GM18951 (cell line): ENCODE data around the gene ALDH4A1.

Experiments
- POLR2A ChIP-seq: IDR thresholded peaks from 4 replicates; pipeline ENCODE4 v1.6.1; 2011; ENCODE audit warnings: mild to moderate bottlenecking; ENCODE audit not compliant: insufficient read length, insufficient read depth; ENCODE audit errors: extremely low read depth
- in situ Hi-C: fragments of 300-500 bp; cut with MboI; formaldehyde crosslinking; loops from one replicate; pipeline ENCODE4 v1.12.0; 2022; ENCODE audit warnings: low sequenced_read_pairs, mixed read lengths, inconsistent platforms; ENCODE audit not compliant: unreplicated experiment

ALDH4A1 gene

GRCh38 chr1:18943914-18944572 lies 41.7 kb upstream of the ALDH4A1 start:
- TF ChIP-seq POLR2A = no peak
- in situ Hi-C loops = no loop called here

DNA sequence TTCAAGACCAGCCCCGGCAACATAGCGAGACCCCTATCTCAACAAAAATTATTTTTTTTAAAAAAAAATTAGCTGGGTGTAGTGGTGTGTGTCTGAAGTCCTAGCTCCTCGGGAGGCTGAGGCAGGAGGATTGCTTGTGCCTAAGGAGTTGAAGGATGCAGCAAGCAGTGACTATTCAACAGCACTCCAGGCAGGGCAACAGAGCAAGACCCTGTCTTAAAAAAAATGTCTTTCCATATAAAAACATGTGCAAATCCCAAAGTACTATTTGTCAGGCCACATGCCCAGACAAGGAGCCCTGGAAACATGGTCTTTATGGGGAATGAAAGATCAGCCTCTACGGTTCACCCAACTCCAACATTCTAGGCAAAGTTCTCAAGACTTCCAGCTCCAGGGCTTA lies 40.8 kb upstream of the ALDH4A1 start:
- in situ Hi-C loops = no loop called here
- TF ChIP-seq POLR2A = no peak

DNA sequence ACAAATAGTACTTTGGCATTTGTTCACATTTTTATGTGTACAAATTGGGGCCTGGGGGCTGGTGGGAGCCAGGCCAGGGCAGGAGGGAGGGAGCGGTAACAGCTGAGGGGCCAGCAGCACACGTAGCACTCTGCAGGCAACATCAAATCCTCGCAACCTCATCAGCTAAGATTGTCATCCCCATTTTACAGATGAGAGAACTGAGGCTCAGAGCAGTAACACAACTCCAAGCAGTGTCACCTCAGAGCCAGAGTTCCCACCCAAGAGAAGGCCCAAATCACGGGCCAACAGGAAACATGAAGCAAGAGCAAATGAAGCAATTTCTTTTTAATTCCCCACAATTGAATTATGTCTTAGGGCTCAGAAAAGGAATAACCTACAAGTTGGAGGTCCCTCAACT lies 40.0 kb upstream of the ALDH4A1 start:
- in situ Hi-C loops = no loop called here
- TF ChIP-seq POLR2A = no peak

DNA sequence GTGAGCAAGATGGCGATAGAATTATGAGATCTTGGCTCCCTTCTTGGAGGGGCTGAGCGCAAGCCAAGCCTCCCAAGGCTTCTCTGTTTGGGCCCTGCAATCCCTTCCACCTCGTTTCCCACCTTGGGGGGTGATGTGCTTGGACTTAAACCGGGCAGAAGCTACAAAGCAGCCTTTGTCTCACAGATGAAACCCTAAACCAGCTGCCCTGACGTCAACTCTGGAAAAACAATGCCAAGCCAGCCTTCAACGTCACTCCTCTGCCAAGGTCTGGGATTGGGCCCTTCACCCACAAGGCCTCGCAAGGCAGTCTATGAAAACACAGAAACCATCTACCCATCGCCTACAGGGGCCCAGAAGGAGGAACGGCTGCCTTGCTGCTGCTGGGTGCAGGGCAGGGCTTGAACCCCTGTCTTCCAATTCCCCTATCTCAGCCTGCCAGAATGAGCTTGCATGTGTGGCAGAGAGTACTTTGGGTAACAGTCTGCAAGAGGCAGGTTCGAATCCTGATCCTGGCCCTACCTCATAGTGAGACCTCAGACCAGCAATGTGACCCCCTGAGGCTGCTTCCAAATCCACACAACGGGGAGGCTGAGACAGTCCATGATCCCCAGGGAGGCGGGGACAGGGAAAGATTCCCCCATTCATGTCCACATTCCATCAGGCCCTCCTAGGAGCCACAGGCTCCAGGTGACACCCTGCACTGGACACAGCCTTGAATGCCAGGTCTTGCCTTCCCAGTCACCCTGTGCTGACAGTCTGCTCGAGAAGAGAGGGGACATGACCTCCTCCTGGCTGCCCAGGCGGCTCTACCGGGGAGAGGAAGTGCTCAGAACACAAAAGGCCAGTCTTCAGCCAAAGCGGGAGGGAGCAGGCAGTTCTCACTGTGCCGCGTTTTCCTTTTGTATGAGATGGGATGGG lies 39.1 kb upstream of the ALDH4A1 start:
- no peak for TF ChIP-seq POLR2A
- in situ Hi-C loops = no loop called here

- in situ Hi-C loops = no loop called here
- TF ChIP-seq POLR2A = no peak
Measured at GRCh38 chr1:18940303-18941020, 38.1 kb upstream of the ALDH4A1 start.

DNA sequence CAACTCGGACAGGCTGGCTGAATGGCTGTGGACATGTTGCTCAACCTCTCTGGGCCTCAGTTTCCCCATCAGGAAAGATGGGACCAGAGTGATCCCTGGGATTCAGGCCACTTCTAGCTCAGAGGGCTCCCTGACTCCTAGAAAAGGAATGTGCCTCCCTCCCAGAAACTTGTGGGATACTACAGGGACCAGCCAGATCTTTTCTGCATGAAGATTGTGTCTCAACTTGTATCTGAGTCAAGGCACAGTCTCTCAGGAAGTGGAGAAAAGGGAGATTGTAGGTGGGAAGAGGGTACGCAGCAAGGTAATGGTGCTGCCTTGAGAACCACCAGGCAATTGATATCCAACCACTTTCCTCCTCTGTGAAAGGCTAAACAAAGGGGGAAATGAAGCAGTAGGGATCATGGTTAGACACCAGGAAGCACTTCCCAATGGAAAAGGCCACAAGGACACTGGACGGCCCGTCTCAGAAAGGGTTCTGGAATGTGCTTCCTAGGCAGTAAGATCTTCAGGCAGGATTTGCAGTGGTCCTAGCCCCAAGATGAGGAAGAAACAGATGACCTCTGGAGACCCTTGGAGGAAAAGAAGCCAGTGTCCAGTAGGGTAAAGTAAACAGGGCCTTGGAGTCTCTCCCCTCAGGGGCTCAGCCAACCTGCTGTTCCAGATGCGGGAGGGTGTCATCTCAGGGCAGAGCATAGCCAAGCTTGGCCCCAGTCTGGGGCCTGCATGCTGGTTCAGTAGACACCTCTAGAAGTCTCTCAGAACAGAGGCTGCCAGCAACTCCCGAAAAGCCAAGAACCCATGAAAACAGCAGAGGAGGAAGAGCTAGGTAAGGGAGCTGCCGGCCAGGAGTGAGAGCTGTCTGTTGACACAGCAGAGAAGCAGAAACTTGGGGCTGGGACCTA lies 37.3 kb upstream of the ALDH4A1 start:
- in situ Hi-C loops = no loop called here
- no peak for TF ChIP-seq POLR2A

GRCh38 chr1:18938707-18939070 lies 36.3 kb upstream of the ALDH4A1 start:
- no peak for TF ChIP-seq POLR2A
- in situ Hi-C loops = no loop called here

- in situ Hi-C loops = no loop called here
- TF ChIP-seq POLR2A = no peak
Measured at GRCh38 chr1:18938008-18938706, 35.8 kb upstream of the ALDH4A1 start.

DNA sequence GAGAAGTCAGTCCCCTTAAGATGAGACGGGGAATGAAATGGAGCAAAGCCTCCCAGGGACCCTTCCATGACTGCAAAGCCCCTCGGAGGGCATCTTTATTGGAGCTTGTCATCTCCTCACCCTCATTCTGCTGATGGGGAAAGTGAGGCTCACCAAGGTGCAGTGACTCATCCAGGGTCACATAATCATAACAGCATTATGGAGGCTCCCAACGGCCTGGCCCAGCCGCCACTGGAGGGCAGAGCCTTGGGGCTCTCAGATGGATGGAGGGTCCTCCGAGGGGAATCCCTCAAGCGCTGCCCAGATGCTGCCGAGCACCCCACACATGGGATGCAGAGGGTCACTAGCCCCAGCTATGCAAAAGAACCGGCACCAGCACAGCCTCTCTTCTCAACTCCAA lies 35.2 kb upstream of the ALDH4A1 start:
- in situ Hi-C loops = no loop called here

GRCh38 chr1:18936814-18937481 lies 34.6 kb upstream of the ALDH4A1 start:
- in situ Hi-C loops = no loop called here
- TF ChIP-seq POLR2A = no peak

More for the DNA sequence above, 35.2 kb upstream of the ALDH4A1 start:
- TF ChIP-seq POLR2A = no peak

GRCh38 chr1:18936471-18936813 lies 34.1 kb upstream of the ALDH4A1 start:
- no peak for TF ChIP-seq POLR2A
- in situ Hi-C loops = no loop called here

GRCh38 chr1:18934205-18935000 lies 32.0 kb upstream of the ALDH4A1 start:
- TF ChIP-seq POLR2A = no peak
- in situ Hi-C loops = no loop called here
